K562 (cell line): ENCODE data around the gene EGF. TPM values are rescaled to one million over a fixed set of nuclear protein-coding genes. Genes with fewer than 3 reads are reported as not detected.
A peak's percentile ranks its signal among the peaks of the same experiment; 100 is the strongest.

Source experiments
- ATAC-seq: fragments of 200-7000 bp; cut with Tn5 transposase; 3 replicates; pipeline ENCODE4 v1.9.1; 2020; ENCODE audit warnings: moderate library complexity
- BruUV-seq: library from RNA; stranded (reverse); fragments of 400-500 nt; replicated peaks from 2 replicates; lab custom pipeline; 2021; lab: Mats Ljungman, UMichigan
- CTCF ChIA-PET: fragments of 300-600 bp; formaldehyde crosslinking; extraction: SDS; loops from one replicate; lab custom pipeline; 2021; ENCODE audit warnings: low intra/inter-chr PET ratio; lab: Yijun Ruan, JAX
- POLR2A ChIA-PET: fragments of 300-600, 350-650 bp; sonication (Branson Sonifier 250); formaldehyde crosslinking; extraction: SDS; loops from one replicate; lab custom pipeline; 2021; ENCODE audit warnings: antibody characterized with exemption, inconsistent platforms; lab: Yijun Ruan, JAX
- DNase-seq, 4 experiments: peaks; one replicate each; pipeline versions ENCODE4 v3.0.0 to v3.0.0-alpha.2; 2011 to 2018; ENCODE audit warnings: low spot score in 3 of 4, mixed read lengths in 3 of 4; ENCODE audit errors: extremely low read depth in 1 of 4
- FAIRE-seq: peaks from 2 replicates; lab custom pipeline; 2011; peaks lifted over from hg19 to GRCh38; lab: Jason Lieb, UNC
- H2AFZ ChIP-seq: 2 replicates; pipeline ENCODE4 v1.6.0; 2011; ENCODE audit warnings: low read depth, low read length, control low read depth, inconsistent platforms
- H3K27ac ChIP-seq: fragments of 200-600 bp; 3 replicates; pipeline ENCODE4 v1.8.0; 2011; ENCODE audit warnings: low read depth, mild to moderate bottlenecking, control low read depth, inconsistent platforms, low read length, moderate library complexity, mixed read lengths; ENCODE audit errors: extremely low read depth
- H3K27me3 ChIP-seq, 2 experiments: fragments of 300-600 bp in 1 of 2; 2 replicates in 1 of 2; 3 replicates in 1 of 2; pipeline versions ENCODE4 v1.6.0 to v1.8.0; 2011; ENCODE audit warnings: inconsistent platforms in 2 of 2, low read length in 2 of 2, mild to moderate bottlenecking in 1 of 2, mixed read lengths in 1 of 2, moderate library complexity in 1 of 2; ENCODE audit not compliant: control insufficient read depth in 2 of 2, insufficient read depth in 2 of 2
- H3K36me3 ChIP-seq: fragments of 300-600 bp; 3 replicates; pipeline ENCODE4 v1.8.0; 2011; ENCODE audit warnings: mild to moderate bottlenecking, low read length, inconsistent platforms; ENCODE audit not compliant: control insufficient read depth, insufficient read depth
- H3K4me1 ChIP-seq, 2 experiments: fragments of 200-600 bp in 1 of 2; replicated peaks in 1 of 2; 2 replicates in 1 of 2; 3 replicates in 1 of 2; pipeline versions ENCODE4 v1.5.1 to v1.8.0; 2011; ENCODE audit warnings: inconsistent platforms in 2 of 2, low read length in 2 of 2, mild to moderate bottlenecking in 1 of 2, mixed read lengths in 1 of 2, moderate library complexity in 1 of 2; ENCODE audit not compliant: control insufficient read depth in 2 of 2, insufficient read depth in 2 of 2
- H3K4me2 ChIP-seq: 2 replicates; pipeline ENCODE4 v1.6.1; 2011; ENCODE audit warnings: low read length, control low read depth, inconsistent platforms, mixed read lengths; ENCODE audit not compliant: insufficient read depth
- H3K4me3 ChIP-seq: fragments of 200-600 bp; sonication (generic), shearing (Covaris generic); 2 replicates; pipeline ENCODE4 v1.5.1; 2016; ENCODE audit warnings: control low read depth, inconsistent platforms
- H3K79me2 ChIP-seq: fragments of 200-600 bp; 3 replicates; pipeline ENCODE4 v1.8.0; 2011; ENCODE audit warnings: low read length, inconsistent platforms; ENCODE audit not compliant: control insufficient read depth, insufficient read depth
- H3K9ac ChIP-seq, 2 experiments: 2 replicates each; pipeline versions ENCODE4 v1.6.0 to v1.6.1; 2011; ENCODE audit warnings: low read depth in 2 of 2, low read length in 2 of 2, control low read depth in 1 of 2, inconsistent platforms in 1 of 2, mild to moderate bottlenecking in 1 of 2, mixed read lengths in 1 of 2; ENCODE audit not compliant: insufficient read depth in 1 of 2
- H3K9me1 ChIP-seq: one replicate; pipeline ENCODE4 v1.6.0; 2011; ENCODE audit warnings: inconsistent platforms, mild to moderate bottlenecking, low read length, moderate library complexity; ENCODE audit not compliant: control insufficient read depth, insufficient read depth
- H3K9me3 ChIP-seq: replicated peaks from 2 replicates; pipeline ENCODE4 v1.5.1; 2011; ENCODE audit warnings: low read depth, low read length, inconsistent platforms; ENCODE audit not compliant: control insufficient read depth, insufficient read depth
- H4K20me1 ChIP-seq: replicated peaks from 2 replicates; pipeline ENCODE4 v1.6.1; 2011; ENCODE audit warnings: low read length, inconsistent platforms, mixed read lengths; ENCODE audit not compliant: control insufficient read depth, insufficient read depth
- LARP7 ChIP-seq: fragments of 450-650 bp; IDR thresholded peaks from 2 replicates; pipeline ENCODE4 v1.6.1; 2016
- POLR2AphosphoS2 ChIP-seq: IDR thresholded peaks from 2 replicates; pipeline ENCODE4 v1.6.1; 2012; ENCODE audit warnings: low read length, improper control_type of control experiment
- SAFB ChIP-seq: fragments of 200-400 bp; formaldehyde crosslinking; IDR thresholded peaks from 2 replicates; pipeline ENCODE4 v1.6.1; 2017; ENCODE audit warnings: low read depth, low read length, borderline replicate concordance
- SMAD4 ChIP-seq: fragments of 250-450 bp; sonication (Bioruptor Pico); conservative IDR thresholded peaks from 2 replicates; pipeline ENCODE4 v1.8.0; 2021; ENCODE audit warnings: inconsistent platforms, mild to moderate bottlenecking, moderate library complexity
- ZNF407 ChIP-seq: fragments of 450-650 bp; IDR thresholded peaks from 2 replicates; pipeline ENCODE4 v1.6.1; 2016; ENCODE audit warnings: low read depth
- WGBS: fragments of 100-300 bp; shearing (Covaris generic); methylation state at CpG from one replicate; pipeline ENCODE4 v1.1.6; 2016; ENCODE audit warnings: low coverage, mixed read lengths; ENCODE audit not compliant: insufficient coverage; ENCODE audit errors: missing lambda C conversion rate; 5-methylcytosine and 5-hydroxymethylcytosine counted together
- in situ Hi-C: fragments of 300-500 bp; cut with MboI; formaldehyde crosslinking; loops from 4 replicates; pipeline ENCODE4 v1.15.0; 2018; ENCODE audit warnings: inconsistent platforms, mixed read lengths
- intact Hi-C: fragments of 100-400 bp; cut with micrococcal nuclease; formaldehyde crosslinking; loops from 2 replicates; pipeline ENCODE4 v1.14.2; 2022
- polyA plus RNA-seq, 8 experiments: library from polyadenylated mRNA; depleted of rRNA in 4 of 8; stranded (reverse) in 5 of 8; unstranded in 3 of 8; fragments of >200 nt; fragmentation: Nextera tagmentation in 2 of 8; fragmentation: Illumina TruSeq in 1 of 8; extraction: Ambion mirVana in 2 of 8; extraction: Trizol in 1 of 8; gene quantifications; 2 replicates each; pipeline versions ENCODE4 v1.2.1 to v1.2.3, GENCODE V29; 2011 to 2014; ENCODE audit warnings: inconsistent platforms in 1 of 8, missing spikeins in 1 of 8
- total RNA-seq, 7 experiments: library from RNA; depleted of rRNA in 6 of 7; stranded (reverse); fragments of >200 nt in 6 of 7; fragmentation: Illumina TruSeq in 2 of 7; extraction: Trizol in 2 of 7; gene quantifications; 2 replicates each; pipeline versions ENCODE4 v1.2.1 to v1.2.3, GENCODE V29; 2011 to 2021; ENCODE audit warnings: low replicate concordance in 1 of 7

EGF gene
- total and polyA plus RNA-seq, 9 of the 15 experiments (the other 6 are each of a cell fraction or from before 2014, with no cell fraction given), result 0.32 to 3.1 (median 1.3) TPM

GRCh38 chr4:109875106-109875505, 37.6 kb upstream of the EGF start:
- Histone ChIP-seq H3K9me3 (no peaks in the 10 kb centered on the region), H3K79me2 (no peaks in the 10 kb centered on the region), H3K4me1 (peaks cover 0 to 12% of the 10 kb centered on the region in 2 experiments; a peak in 2 of 5 replicates), H3K36me3 (no peaks in the 10 kb centered on the region), H3K27ac (no peak overlapping the region), H3K27me3 (peaks cover 0 to 13% of the 10 kb centered on the region in 2 experiments; a peak in 2 of 5 replicates), H2AFZ (no peak overlapping the region), H3K9me1 (no peaks in the 10 kb centered on the region), H4K20me1 (no peaks in the 10 kb centered on the region), H3K4me2 (no peak overlapping the region), H3K4me3 (no peak overlapping the region), H3K9ac (no peak overlapping the region)
- ATAC-seq (no peak), FAIRE-seq (no peak), DNase-seq (no peak)
- intact Hi-C loops (no loop called here), in situ Hi-C loops (no loop called here)
- WGBS, result 38% methylated on average over 1 of the region's 1 CpG
- TF ChIP-seq POLR2AphosphoS2 (no peak), LARP7 (no peak), SMAD4 (0 out of 2 replicates have a peak, but pooled peaks have one; percentile 41), SAFB (no peak), ZNF407 (no peak)
- ChIA-PET CTCF (no interaction called here), POLR2A (no interaction called here)
- BruUV-seq, result no TSS peak
